Esophagus squamous epithelium (tissue), 5 donors: Measurements from ENCODE around the gene PNN. TPM values are rescaled to one million over a fixed set of nuclear protein-coding genes. Genes with fewer than 3 reads are reported as not detected.
"Not testable (repeated sequence)": the region's sequence is repeated elsewhere in the genome, so short reads cannot be mapped to it uniquely, and the experiment has no call there.

Experiments used
- DNase-seq: peaks from one replicate; lab custom pipeline; 2025; lab: John Stamatoyannopoulos, UW
- H3K27ac ChIP-seq, 4 donors: fragments of 200-600 bp; sonication (generic); one replicate each; pipeline ENCODE4 v1.5.1; 2016 to 2019; ENCODE audit warnings: mild to moderate bottlenecking in 1 of 4
- H3K27me3 ChIP-seq, 4 donors: fragments of 200-600 bp; sonication (generic); 1 replicate in 3 of 4; 2 replicates in 1 of 4; pipeline versions ENCODE4 v1.5.1 to v1.6.0; 2017 to 2021; ENCODE audit warnings: antibody characterized with exemption in 1 of 4
- H3K36me3 ChIP-seq, 3 donors: fragments of 200-600 bp; sonication (generic); one replicate each; pipeline ENCODE4 v1.5.1; 2016 to 2019
- H3K4me1 ChIP-seq, 3 donors: fragments of 200-600 bp; sonication (generic); one replicate each; pipeline ENCODE4 v1.5.1; 2017 to 2019
- H3K4me3 ChIP-seq, 4 donors: fragments of 200-600 bp; sonication (generic); 1 replicate in 3 of 4; 2 replicates in 1 of 4; pipeline ENCODE4 v1.5.1; 2016 to 2019; ENCODE audit warnings: mild to moderate bottlenecking in 2 of 4, moderate library complexity in 1 of 4
- H3K9me3 ChIP-seq, 3 donors: fragments of 200-600 bp; sonication (generic); one replicate each; pipeline ENCODE4 v1.5.1; 2016 to 2019
- CTCF ChIP-seq, 6 experiments: fragments of 450-650 bp in 4 of 6; fragments of 200-600 bp in 2 of 6; sonication (generic) in 2 of 6; IDR thresholded peaks; one replicate each; pipeline ENCODE4 v1.5.1; 2016 to 2019; ENCODE audit warnings: antibody characterized with exemption in 6 of 6, mild to moderate bottlenecking in 4 of 6, moderate library complexity in 4 of 6
- POLR2A ChIP-seq, 4 donors: fragments of 450-650 bp; IDR thresholded peaks; one replicate each; pipeline ENCODE4 v1.6.1; 2017; ENCODE audit warnings: antibody characterized with exemption in 4 of 4, mild to moderate bottlenecking in 4 of 4, moderate library complexity in 3 of 4
- WGBS, 2 donors: methylation state at CpG; one replicate each; pipeline ENCODE4 v1.1.5; 2018; 5-methylcytosine and 5-hydroxymethylcytosine counted together
- intact Hi-C: fragments of 100-400 bp; cut with DNase I; formaldehyde crosslinking; loops from one replicate; pipeline ENCODE4 v1.15.0; 2022
- total RNA-seq, 4 donors: library from RNA; depleted of rRNA; stranded (reverse); fragments of >200 nt; gene quantifications; one replicate each; pipeline ENCODE4 v1.1.0, GENCODE V29; 2016
- donor health status: DM: yes; HTN: yes; CAD: no.

PNN gene
- total RNA-seq, 4 donors from 2014 or later = 16.7 to 43.9 (median 24.8) TPM

GRCh38 chr14:39212034-39212433 lies 37.0 kb downstream of the PNN start:
- intact Hi-C loops = no loop called here
- WGBS, 2 donors = 80% methylated on average over 1 of the region's 3 CpGs; no CpG with 5 or more reads in 1 of the 2 donors
- no peak for TF ChIP-seq CTCF (IDR thresholded peaks at IDR 0.05)
- TF ChIP-seq POLR2A (IDR thresholded peaks at IDR 0.05) = no peak

GRCh38 chr14:39212693-39213092 lies 37.6 kb downstream of the PNN start:
- peaks cover 0 to 7% (median 0%) of the 10 kb centered on the region in 3 donors for H3K4me1 ChIP-seq
- H3K9me3 ChIP-seq = no peaks in the 10 kb centered on the region
- no peak for TF ChIP-seq POLR2A (IDR thresholded peaks at IDR 0.05)
- 45 to 80% methylated on average over 1 of the region's 1 CpG for WGBS, 2 donors
- no peak overlapping the region for H3K27ac ChIP-seq
- intact Hi-C loops = no loop called here
- no peaks in the 10 kb centered on the region for H3K27me3 ChIP-seq
- no peaks in the 10 kb centered on the region for H3K36me3 ChIP-seq
- H3K4me3 ChIP-seq = no peak overlapping the region
- DNase-seq = no peak

More at GRCh38 chr14:39212034-39212433, 37.0 kb downstream of the PNN start:
- Histone ChIP-seq H3K9me3 (no peaks in the 10 kb centered on the region), H3K27ac (no peak overlapping the region), H3K36me3 (no peaks in the 10 kb centered on the region), H3K4me1 (peaks cover 0 to 3% (median 0%) of the 10 kb centered on the region in 3 donors), H3K4me3 (no peak overlapping the region), H3K27me3 (no peaks in the 10 kb centered on the region)
- no peak for DNase-seq

- TF ChIP-seq POLR2A (IDR thresholded peaks at IDR 0.05) (no peak), CTCF (IDR thresholded peaks at IDR 0.05) (no peak)
- WGBS, 2 donors = 54 to 66% methylated on average over 8 of the region's 8 CpGs
- H3K27ac ChIP-seq = peak overlapping the region; percentile 52 to 73 (median 62)
- H3K4me3 ChIP-seq = no peak overlapping the region
- no peaks in the 10 kb centered on the region for H3K36me3 ChIP-seq
- peaks cover 0 to 22% (median 2%) of the 10 kb centered on the region in 3 donors for H3K4me1 ChIP-seq
- intact Hi-C loops = no loop called here
- no peak for DNase-seq
- no peaks in the 10 kb centered on the region for H3K27me3 ChIP-seq
- H3K9me3 ChIP-seq = no peaks in the 10 kb centered on the region
Measured at GRCh38 chr14:39217214-39217879, 42.3 kb downstream of the PNN start.

GRCh38 chr14:39218171-39218769 lies 43.2 kb downstream of the PNN start:
- H3K36me3 ChIP-seq = no peaks in the 10 kb centered on the region
- intact Hi-C loops = no loop called here
- no peak for TF ChIP-seq CTCF (IDR thresholded peaks at IDR 0.05)
- no peak for TF ChIP-seq POLR2A (IDR thresholded peaks at IDR 0.05)
- no peak overlapping the region for H3K4me3 ChIP-seq
- peaks cover 0 to 22% (median 2%) of the 10 kb centered on the region in 3 donors for H3K4me1 ChIP-seq
- no peaks in the 10 kb centered on the region for H3K9me3 ChIP-seq
- 30 to 33% methylated on average over 5 of the region's 5 CpGs for whole genome bisulfite sequencing, 2 donors
- no peaks in the 10 kb centered on the region for H3K27me3 ChIP-seq
- no peak for DNase-seq
- peak overlapping the region; percentile 17 to 73 (median 62) for H3K27ac ChIP-seq

- intact Hi-C loops = no loop called here
Measured at GRCh38 chr14:39219075-39219499, 44.0 kb downstream of the PNN start.

GRCh38 chr14:39220473-39220872 lies 45.4 kb downstream of the PNN start:
- peaks cover 0 to 22% (median 2%) of the 10 kb centered on the region in 3 donors for H3K4me1 ChIP-seq
- WGBS, 2 donors = 100% methylated on average over 1 of the region's 1 CpG
- DNase-seq, H3K36me3 ChIP-seq, H3K9me3 ChIP-seq, H3K4me3 ChIP-seq, intact Hi-C loops, H3K27ac ChIP-seq, H3K27me3 ChIP-seq: not testable (repeated sequence)

More at GRCh38 chr14:39219075-39219499, 44.0 kb downstream of the PNN start:
- no peak overlapping the region for H3K4me3 ChIP-seq
- H3K27me3 ChIP-seq = no peaks in the 10 kb centered on the region
- H3K4me1 ChIP-seq = peaks cover 0 to 22% (median 2%) of the 10 kb centered on the region in 3 donors
- H3K36me3 ChIP-seq = no peaks in the 10 kb centered on the region
- H3K9me3 ChIP-seq = no peaks in the 10 kb centered on the region
- DNase-seq = no peak
- H3K27ac ChIP-seq = peak overlapping the region; percentile 13 to 73 (median 40)
- TF ChIP-seq CTCF (IDR thresholded peaks at IDR 0.05) (no peak), POLR2A (IDR thresholded peaks at IDR 0.05) (no peak)
- 54 to 68% methylated on average over 3 of the region's 3 CpGs for WGBS, 2 donors
